Measurements from ENCODE around the gene SORT1.
"Not testable (repeated sequence)": the region's sequence is repeated elsewhere in the genome, so short reads cannot be mapped to it uniquely, and the experiment has no call there.

The SORT1 gene

GRCh38 chr1:109396871-109397580 lies 692 bp downstream of the SORT1 start:
- FAIRE-seq: no peak

GRCh38 chr1:109396513-109396839 lies 1.2 kb downstream of the SORT1 start:
- FAIRE-seq: no peak

DNA sequence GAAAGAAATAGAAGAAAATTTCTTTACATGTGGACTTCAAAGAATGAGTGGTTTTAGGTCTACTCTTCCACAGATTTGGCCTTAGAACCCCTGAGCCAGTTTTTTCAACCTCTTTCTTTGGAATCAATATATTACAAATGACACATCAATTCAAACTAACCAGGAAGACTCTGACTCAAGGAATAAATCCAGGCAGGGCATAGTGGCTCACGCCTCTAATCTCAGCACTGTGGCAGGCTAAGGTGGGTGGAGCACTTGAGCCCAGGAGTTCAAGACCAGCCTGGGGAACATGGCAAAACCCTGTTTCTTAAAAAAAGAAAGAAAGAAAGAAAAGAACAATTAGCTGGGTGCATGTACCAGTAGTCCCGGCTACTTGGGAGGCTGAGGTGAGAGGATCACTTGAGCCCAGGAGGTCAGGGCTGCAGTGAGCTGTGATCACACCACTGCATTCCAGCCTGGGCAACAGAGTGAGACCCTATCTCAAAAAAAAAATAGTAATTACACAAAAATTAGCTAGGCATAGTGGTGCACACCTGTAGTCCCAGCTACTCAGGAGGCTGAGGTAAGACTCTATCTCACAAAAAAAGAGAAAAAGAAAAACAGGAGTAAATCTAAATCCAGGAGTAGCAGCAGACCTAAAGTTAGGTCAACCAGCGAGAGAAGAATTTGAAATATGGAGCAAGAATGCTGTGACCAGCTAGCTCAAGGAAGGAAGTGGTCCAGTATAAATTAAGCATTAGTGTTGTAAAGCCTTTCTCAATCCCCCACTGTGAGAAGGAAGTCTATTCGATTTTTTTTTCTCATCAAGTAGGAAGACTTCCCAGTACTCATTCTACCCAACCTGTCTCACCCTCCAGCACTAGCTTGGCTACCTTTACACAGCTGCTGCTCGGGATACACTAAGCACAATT lies 1.9 kb downstream of the SORT1 start:
- no peak for FAIRE-seq

DNA sequence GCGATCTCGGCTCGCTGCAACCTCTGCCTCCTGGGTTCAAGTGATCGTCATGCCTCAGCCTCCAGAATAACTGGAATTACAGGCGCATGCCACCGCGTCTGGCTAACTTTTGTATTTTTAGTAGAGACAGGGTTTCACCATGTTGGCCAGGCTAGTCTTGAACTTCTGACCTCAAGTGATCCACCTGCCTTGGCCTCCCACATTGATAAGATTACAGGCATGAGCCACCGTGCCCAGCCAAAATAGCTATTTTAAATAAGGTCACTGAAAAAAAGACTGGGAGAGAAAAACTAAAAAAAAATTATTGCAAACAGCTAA lies 2.5 kb downstream of the SORT1 start:
- not testable (repeated sequence) for FAIRE-seq

GRCh38 chr1:109394591-109395281 lies 3.0 kb downstream of the SORT1 start:
- no peak for FAIRE-seq

DNA sequence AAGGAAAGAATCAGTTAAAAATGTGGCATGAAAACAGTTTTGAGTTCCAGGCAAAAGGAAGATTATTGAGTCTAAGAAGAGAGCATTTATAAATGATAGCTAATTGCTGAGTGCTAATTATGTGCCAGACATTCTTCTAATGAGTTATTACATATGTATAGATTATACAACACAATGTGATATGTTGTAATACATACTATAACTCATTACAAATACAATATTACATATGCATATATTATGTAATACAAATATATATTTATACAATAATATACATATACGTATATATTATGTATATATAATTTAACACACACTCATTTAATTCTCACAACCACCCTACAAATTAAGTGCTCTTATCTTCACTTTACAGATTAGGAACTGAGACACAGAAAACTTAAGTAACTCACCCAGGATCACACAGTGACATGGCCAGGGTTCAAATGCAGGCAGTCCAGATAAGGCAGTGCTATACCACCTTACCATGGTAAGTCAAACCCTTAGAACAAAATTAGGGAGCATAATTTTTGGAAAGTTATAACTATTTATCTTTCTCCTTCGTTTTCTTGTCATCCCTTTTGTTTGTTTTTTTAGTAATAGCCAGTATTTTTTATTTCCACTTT lies 4.0 kb downstream of the SORT1 start:
- no peak for FAIRE-seq

DNA sequence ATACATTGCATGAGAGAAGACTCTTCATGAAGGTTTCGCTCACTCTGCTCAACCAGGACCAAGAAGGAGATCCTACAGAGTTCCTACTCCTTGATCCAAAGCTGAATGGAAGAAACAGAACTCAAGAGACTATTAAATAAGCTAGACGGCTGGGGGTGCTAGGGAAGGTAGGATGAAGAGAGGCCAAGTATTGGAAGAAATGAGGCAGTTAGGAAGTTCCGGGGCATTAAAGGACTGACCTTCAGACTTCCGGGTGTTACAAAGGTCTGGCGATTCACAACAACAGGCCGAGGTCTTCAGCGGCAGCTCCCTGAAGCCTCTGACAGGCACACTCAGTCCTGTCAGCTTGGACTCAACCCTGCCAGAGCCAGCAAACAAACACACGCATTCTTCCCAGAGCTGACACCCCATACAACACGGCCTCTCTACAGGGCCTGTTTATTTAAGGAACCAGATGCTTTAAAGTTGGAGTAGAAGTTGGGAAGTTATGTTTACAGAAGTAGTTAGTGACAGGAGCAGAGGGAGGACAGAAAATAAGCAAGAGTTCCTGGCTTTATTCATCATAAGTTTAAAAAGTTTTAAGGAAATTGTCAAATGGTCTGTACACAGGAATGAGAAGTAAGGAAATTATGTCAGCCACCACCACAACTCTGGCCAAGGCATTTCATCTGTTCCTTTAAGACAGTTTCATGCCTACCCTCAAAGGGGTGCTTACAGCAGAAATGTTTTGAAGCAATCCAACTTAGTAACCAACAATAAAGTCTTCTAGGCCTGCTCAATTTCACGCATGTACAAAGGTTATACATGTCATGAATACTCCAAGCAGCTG lies 4.7 kb downstream of the SORT1 start:
- no peak for FAIRE-seq

DNA sequence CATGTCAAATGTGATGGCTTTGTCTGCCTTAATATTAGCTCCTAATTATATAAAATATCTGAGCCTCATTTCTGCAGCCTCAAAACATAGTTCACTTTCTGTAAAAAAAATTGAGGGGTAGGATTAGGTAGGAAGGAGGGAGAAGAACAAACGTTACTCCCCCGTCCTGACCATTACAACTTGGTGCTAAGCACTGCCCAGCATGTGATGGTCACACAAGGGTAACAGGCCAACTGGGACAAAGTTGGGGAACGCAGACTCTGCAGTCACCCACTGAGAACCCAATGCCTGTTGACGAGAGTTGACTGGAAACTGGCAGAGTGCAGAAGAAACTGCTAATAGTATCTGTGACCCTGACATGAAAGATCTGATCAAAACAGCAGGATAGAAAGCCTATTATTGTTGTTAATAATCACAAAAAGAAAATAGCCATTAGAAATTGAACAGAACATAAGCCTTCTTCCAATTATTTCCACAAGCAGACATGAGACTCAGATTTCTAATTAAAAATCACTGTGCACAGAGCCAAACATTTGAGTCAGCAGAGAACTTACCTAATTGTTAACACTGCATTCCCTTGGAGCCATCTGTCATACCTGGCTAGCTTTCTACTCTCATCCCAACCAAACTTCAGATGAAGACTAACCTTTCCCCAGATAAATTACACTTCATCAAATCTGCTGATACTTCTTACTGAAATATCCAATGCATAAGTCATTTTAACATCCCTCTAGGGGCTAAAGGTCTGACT lies 5.5 kb downstream of the SORT1 start:
- no peak for FAIRE-seq

- no peak for FAIRE-seq
Measured at GRCh38 chr1:109391626-109392025, 6.1 kb downstream of the SORT1 start.

- no peak for FAIRE-seq
Measured at GRCh38 chr1:109391157-109391556, 6.6 kb downstream of the SORT1 start.

GRCh38 chr1:109389638-109390341 lies 7.9 kb downstream of the SORT1 start:
- FAIRE-seq: no peak

DNA sequence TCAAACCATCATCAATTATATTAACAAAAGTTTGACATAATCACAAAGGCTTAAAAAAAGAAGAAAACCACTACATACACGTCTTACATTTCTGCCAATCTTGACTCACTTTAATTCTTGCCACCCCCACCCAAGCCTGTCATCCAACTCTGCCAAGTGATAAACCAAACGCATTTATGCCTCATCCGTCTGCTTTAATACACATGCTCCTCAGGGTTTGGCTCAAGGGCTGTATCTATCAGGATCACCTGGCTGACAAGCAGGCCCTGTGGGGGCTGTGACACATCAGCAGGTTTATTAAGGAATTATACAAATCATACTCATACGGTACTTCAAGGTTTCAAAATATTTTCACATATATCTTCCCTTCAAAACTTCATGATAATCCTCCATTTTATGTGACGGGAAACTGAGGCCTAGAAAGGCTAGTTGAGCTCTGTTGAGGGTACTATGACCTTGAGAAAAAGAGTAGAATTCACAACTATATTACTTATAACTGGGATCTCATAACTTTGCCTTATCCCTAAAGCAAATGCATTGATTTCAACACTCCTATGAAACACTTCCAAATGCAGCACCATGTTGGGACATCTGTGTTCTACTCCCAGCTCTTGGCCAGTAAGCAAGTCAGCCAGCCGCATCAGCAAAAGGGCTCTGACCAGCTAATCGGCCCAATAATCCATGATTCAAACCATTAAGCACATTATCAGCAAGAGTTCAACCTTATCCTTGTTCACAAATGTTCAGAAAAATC lies 8.7 kb downstream of the SORT1 start:
- no peak for FAIRE-seq

GRCh38 chr1:109388208-109388711 lies 9.5 kb downstream of the SORT1 start:
- FAIRE-seq: no peak

DNA sequence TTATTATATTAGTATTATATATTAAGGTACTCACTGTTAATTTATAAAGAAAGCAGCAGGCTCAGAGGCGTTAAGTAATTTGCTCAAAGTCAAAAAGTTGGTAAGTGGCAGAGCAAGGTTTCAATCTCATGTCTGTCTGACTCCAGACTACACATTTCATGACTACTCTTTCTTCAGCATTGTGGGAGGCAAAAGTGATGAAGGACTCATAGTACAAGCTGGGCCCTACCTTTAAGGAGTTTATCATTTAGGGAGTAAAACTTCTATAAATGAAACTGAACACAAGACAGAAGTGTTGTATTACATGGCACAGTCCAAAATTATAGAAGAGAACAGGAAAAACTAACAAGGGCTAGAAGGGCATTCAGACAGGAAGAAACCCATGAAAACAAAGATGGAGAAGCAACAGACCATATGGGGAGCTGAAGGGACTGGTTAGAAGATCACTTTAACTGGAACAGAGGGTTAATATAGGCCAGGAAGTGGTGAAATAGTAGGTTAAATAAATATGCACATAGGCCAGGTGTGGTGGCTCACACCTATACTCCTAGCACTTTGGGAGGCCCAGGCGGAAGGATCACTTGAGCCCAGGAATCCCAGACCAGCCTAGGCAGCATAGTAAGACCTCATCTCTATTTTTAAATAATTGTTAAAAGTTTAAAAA lies 11.5 kb downstream of the SORT1 start:
- no peak for FAIRE-seq

DNA sequence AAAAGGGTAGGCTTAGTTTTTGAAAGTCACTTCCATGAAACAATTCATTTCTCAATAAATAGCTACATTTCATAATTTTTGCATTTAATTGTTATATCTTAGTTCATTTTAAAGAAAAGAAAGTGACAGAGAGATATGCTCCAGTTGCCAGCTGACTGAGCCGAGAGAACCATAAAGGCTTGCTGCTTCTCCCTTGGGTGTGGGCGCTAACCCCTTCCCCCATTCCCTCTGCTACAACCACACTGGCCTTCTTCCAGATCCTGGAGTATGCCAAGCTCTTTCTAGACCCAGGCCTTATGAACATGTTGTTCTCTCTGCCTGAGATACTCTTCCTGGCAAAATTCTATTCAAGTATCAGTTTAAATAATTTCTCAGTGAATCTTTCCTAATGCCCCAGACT lies 12.3 kb downstream of the SORT1 start:
- FAIRE-seq: no peak

DNA sequence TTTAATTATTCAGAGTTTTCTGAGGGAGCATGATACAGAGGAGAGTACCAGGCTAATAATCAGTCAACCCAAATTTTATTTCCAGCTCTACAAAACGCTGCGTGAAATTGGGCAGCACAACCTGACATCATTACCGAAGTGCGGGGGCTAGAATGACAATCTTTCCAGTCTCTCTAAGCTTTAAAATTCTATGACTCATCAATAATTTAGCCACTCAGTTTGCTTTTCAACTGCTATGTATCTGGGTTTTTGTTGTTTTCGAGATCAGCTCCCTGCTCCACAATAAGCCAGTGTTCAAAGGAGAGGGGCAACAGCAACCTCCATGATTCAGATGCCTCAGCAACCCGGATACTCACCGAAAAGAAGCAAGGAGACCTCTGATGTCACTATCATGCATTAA lies 13.9 kb downstream of the SORT1 start:
- no peak for FAIRE-seq

DNA sequence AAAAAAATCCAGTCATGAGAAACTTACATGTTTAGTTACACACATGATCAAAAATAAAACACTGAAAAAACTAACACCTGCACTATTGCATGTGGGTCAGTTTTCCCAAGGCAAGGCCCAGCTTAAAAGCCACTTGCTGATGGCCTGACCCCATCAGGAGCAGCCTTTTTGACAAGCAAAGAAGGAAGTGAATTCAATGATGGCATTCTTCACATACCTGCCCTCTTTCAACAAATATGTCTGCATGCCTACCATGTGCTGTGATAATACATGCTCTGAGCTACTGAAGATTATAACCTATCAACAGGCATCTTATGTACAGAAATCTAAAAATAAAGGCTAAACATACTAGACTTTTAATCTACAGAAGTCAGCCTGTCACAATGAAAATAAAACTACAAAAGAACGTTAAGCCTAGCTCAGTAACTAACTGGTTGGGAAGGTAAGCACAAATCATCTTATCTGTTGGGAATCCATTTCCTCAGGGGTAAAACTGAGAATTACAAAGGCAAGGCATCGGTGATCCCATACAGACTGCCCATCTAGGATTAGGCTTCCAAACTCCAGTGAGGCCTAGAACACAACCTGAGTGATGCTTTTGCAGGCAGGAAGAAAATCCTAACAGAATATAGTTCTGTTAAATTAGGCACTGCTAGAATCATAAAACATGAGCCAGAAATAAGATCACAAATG lies 14.5 kb downstream of the SORT1 start:
- no peak for FAIRE-seq

DNA sequence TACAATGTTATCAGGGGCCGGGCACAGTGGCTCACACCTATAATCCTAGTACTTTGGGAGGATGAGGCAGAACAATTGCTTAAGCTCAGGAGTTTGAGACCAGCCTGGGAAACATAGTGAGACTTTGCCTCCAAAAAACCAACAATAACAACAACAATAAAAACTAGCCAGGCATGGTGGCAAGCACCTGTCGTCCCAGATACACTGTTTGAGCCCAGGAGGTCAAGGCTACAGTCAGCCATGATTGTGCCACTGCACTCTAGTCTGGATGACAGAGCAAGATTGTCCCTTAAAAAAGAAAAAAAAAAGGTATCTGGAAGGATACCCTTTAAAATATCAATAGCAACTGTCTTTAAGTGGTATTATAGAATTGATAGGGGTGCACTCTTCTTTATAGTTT lies 16.1 kb downstream of the SORT1 start:
- no peak for FAIRE-seq

GRCh38 chr1:109379907-109380306 lies 17.8 kb downstream of the SORT1 start:
- FAIRE-seq: no peak
